Measurements from ENCODE around the gene CHAT.

GRCh38 chr10:49711481-49711880 lies 97.6 kb downstream of the CHAT start:
- no peak for TF ChIP-seq SIN3A (IDR thresholded peaks at IDR 0.05; ENCODE audit: borderline replicate concordance, insufficient read depth, low read length)
- no peak for TF ChIP-seq POLR2AphosphoS5 (IDR thresholded peaks at IDR 0.05; ENCODE audit: low read depth, low read length)
- TF ChIP-seq, protein P1, sequence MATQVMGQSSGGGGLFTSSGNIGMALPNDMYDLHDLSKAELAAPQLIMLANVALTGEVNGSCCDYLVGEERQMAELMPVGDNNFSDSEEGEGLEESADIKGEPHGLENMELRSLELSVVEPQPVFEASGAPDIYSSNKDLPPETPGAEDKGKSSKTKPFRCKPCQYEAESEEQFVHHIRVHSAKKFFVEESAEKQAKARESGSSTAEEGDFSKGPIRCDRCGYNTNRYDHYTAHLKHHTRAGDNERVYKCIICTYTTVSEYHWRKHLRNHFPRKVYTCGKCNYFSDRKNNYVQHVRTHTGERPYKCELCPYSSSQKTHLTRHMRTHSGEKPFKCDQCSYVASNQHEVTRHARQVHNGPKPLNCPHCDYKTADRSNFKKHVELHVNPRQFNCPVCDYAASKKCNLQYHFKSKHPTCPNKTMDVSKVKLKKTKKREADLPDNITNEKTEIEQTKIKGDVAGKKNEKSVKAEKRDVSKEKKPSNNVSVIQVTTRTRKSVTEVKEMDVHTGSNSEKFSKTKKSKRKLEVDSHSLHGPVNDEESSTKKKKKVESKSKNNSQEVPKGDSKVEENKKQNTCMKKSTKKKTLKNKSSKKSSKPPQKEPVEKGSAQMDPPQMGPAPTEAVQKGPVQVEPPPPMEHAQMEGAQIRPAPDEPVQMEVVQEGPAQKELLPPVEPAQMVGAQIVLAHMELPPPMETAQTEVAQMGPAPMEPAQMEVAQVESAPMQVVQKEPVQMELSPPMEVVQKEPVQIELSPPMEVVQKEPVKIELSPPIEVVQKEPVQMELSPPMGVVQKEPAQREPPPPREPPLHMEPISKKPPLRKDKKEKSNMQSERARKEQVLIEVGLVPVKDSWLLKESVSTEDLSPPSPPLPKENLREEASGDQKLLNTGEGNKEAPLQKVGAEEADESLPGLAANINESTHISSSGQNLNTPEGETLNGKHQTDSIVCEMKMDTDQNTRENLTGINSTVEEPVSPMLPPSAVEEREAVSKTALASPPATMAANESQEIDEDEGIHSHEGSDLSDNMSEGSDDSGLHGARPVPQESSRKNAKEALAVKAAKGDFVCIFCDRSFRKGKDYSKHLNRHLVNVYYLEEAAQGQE (IDR thresholded peaks at IDR 0.05; ENCODE audit: insufficient read depth in 1 of 2, low read depth in 2 of 2, low read length in 2 of 2) = no peak

Data from PFSK-1 (cell line).